Fibroblast of the aortic adventitia (primary cell): Measurements from ENCODE around the gene TMEM117. TPM values are rescaled to one million over a fixed set of nuclear protein-coding genes. Genes with fewer than 3 reads are reported as not detected.
"Not testable (repeated sequence)": the region's sequence is repeated elsewhere in the genome, so short reads cannot be mapped to it uniquely, and the experiment has no call there.

Experiments
- DNase-seq: peaks from one replicate; pipeline ENCODE4 v3.0.0-alpha.2; 2010; ENCODE audit warnings: low read depth
- H3K4me3 ChIP-seq: 2 replicates; pipeline ENCODE4 v1.5.1; 2011; ENCODE audit warnings: low read depth, mild to moderate bottlenecking, control low read depth, low read length, moderate library complexity
- CTCF ChIP-seq: IDR thresholded peaks from 2 replicates; pipeline ENCODE4 v1.5.1; 2011; ENCODE audit warnings: mild to moderate bottlenecking, low read length, control low read depth, inconsistent platforms; ENCODE audit not compliant: insufficient read depth
- total RNA-seq: library from RNA; depleted of rRNA; stranded (reverse); fragments of >200 nt; gene quantifications from 2 replicates; pipeline ENCODE4 v1.2.3, GENCODE V29; 2012; ENCODE audit warnings: low replicate concordance

TMEM117 gene
- total RNA-seq, 1 donor: 9.9 TPM

- no peak overlapping the region for H3K4me3 ChIP-seq
- no peak for DNase-seq
- TF ChIP-seq CTCF: no peak
These were observed 535.1 kb downstream of the TMEM117 start for GRCh38 chr12:44370982-44371381.

- TF ChIP-seq CTCF: no peak
- peak; percentile 11 for DNase-seq
These were observed 536.4 kb downstream of the TMEM117 start for GRCh38 chr12:44372259-44372658.

GRCh38 chr12:44375694-44376093 lies 539.8 kb downstream of the TMEM117 start:
- TF ChIP-seq CTCF: no peak

More at GRCh38 chr12:44372259-44372658, 536.4 kb downstream of the TMEM117 start:
- H3K4me3 ChIP-seq: no peak overlapping the region

GRCh38 chr12:44377443-44378187 lies 541.7 kb downstream of the TMEM117 start:
- DNase-seq: no peak
- no peak overlapping the region for H3K4me3 ChIP-seq
- no peak for TF ChIP-seq CTCF

More at GRCh38 chr12:44375694-44376093, 539.8 kb downstream of the TMEM117 start:
- DNase-seq: no peak
- no peak overlapping the region for H3K4me3 ChIP-seq

- not testable (repeated sequence) for DNase-seq, H3K4me3 ChIP-seq
These were observed 543.2 kb downstream of the TMEM117 start for GRCh38 chr12:44379113-44379512.

GRCh38 chr12:44379831-44380230 lies 544.0 kb downstream of the TMEM117 start:
- H3K4me3 ChIP-seq: no peak overlapping the region
- no peak for TF ChIP-seq CTCF
- no peak for DNase-seq

- no peak for DNase-seq
- TF ChIP-seq CTCF: no peak
- no peak overlapping the region for H3K4me3 ChIP-seq
These were observed 545.0 kb downstream of the TMEM117 start for GRCh38 chr12:44380861-44381260.
